ENCODE results near the gene CELF4.

Gene CELF4

GRCh38 chr18:37604032-37604431 lies 38.4 kb upstream of the CELF4 start:
- no peak for TF ChIP-seq CTCF (IDR thresholded peaks at IDR 0.05; ENCODE audit: insufficient read depth, low read length, missing control alignments)
- H3K4me3 ChIP-seq (ENCODE audit: low read depth, low read length), result no peak overlapping the region
- no peak for DNase-seq (ENCODE audit: low read depth, low spot score)
- CTCF ChIA-PET, result no interaction called here
- POLR2A ChIA-PET, result no interaction called here

- no peak for DNase-seq (ENCODE audit: low read depth, low spot score)
- ChIA-PET CTCF (no interaction called here), POLR2A (no interaction called here)
- no peak overlapping the region for H3K4me3 ChIP-seq (ENCODE audit: low read depth, low read length)
- TF ChIP-seq CTCF (IDR thresholded peaks at IDR 0.05; ENCODE audit: insufficient read depth, low read length, missing control alignments), result no peak
These were observed 33.6 kb upstream of the CELF4 start for GRCh38 chr18:37598966-37599896.

GRCh38 chr18:37598396-37598795 lies 32.8 kb upstream of the CELF4 start:
- H3K4me3 ChIP-seq (ENCODE audit: low read depth, low read length), result no peak overlapping the region
- CTCF ChIA-PET, result no interaction called here
- DNase-seq (ENCODE audit: low read depth, low spot score), result no peak
- no peak for TF ChIP-seq CTCF (IDR thresholded peaks at IDR 0.05; ENCODE audit: insufficient read depth, low read length, missing control alignments)
- POLR2A ChIA-PET, result no interaction called here

GRCh38 chr18:37590346-37590745 lies 24.7 kb upstream of the CELF4 start:
- no peak overlapping the region for H3K4me3 ChIP-seq (ENCODE audit: low read depth, low read length)
- CTCF ChIA-PET, result interaction anchor here (1.6 kb wide), 1 partner anchor 10 kb away, joined by 4 read pairs; no protein-coding TSS in a partner anchor
- no peak for TF ChIP-seq CTCF (IDR thresholded peaks at IDR 0.05; ENCODE audit: insufficient read depth, low read length, missing control alignments)
- DNase-seq (ENCODE audit: low read depth, low spot score), result no peak
- POLR2A ChIA-PET, result no interaction called here

- TF ChIP-seq CTCF (IDR thresholded peaks at IDR 0.05; ENCODE audit: insufficient read depth, low read length, missing control alignments), result no peak
- no peak overlapping the region for H3K4me3 ChIP-seq (ENCODE audit: low read depth, low read length)
- CTCF ChIA-PET, result no interaction called here
- POLR2A ChIA-PET, result no interaction called here
- no peak for DNase-seq (ENCODE audit: low read depth, low spot score)
These were observed 22.7 kb upstream of the CELF4 start for GRCh38 chr18:37588289-37588688.

GRCh38 chr18:37586656-37587225 lies 21.1 kb upstream of the CELF4 start:
- DNase-seq (ENCODE audit: low read depth, low spot score), result no peak
- POLR2A ChIA-PET, result no interaction called here
- H3K4me3 ChIP-seq (ENCODE audit: low read depth, low read length), result no peak overlapping the region
- TF ChIP-seq CTCF (IDR thresholded peaks at IDR 0.05; ENCODE audit: insufficient read depth, low read length, missing control alignments), result no peak
- CTCF ChIA-PET, result no interaction called here

All from AG04449 (cell line).